ENCODE data around the gene CLEC4A.
"Not testable (repeated sequence)": the region's sequence is repeated elsewhere in the genome, so short reads cannot be mapped to it uniquely, and the experiment has no call there.

CLEC4A gene

DNA sequence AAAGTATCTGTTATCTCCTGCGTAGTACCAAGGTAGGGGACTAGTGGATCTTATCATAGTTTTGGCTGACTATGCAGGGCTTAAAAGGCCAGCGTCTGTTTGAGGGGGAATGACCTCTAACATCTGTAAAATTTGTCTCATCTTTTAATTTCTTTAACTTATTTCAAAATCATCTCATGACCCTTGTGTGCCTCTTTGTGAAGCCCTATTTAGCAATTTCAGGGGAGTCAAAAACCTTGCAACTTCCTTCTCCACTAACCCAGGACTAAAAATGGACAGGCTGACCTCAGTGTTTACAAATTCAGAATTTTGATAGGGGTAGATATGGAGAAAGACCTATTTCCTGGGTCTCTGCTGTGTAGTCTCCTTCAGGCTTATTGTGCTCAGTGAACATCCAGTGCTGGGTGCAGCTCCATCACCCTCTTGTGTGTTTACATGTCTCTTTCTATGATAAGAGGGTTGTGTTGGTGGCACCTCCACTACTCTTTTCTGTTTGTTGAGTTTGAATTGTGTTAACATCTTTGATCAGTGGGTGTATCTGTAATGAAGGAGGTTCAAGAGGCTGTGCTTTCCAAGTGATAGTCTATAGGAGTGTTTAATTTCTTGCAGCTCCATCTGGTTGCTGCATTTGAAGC, 27.0 kb upstream of the CLEC4A start:
- H3K36me3 Mint-ChIP-seq (ENCODE audit: low read depth): peaks cover 48% of the 10 kb centered on the region
- no peaks in the 10 kb centered on the region for H3K9me3 Mint-ChIP-seq
- H3K27me3 Mint-ChIP-seq: no peaks in the 10 kb centered on the region
- H3K27ac Mint-ChIP-seq: no peak overlapping the region
- no peak overlapping the region for H3K4me3 Mint-ChIP-seq
- ATAC-seq: no peak
- H3K4me1 Mint-ChIP-seq: peaks cover 3% of the 10 kb centered on the region
- no peak for DNase-seq

DNA sequence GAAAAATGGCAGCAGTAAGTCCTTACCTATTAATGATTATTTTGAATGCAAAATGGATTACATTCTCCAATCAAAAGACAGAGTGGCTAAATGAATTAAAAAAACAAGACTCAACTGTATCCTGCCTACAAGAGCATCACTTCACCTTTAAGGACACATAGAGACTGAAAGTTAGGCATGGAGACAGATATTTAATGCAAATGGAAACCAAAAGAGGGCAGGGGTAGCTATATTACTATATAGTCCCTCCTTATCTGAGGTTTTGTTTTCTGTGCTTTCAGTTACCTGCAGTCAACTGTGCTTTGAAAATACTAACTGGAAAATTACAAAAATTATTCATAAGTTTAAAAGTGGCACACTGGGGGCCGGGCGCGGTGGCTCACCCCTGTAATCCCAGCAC, 24.2 kb upstream of the CLEC4A start:
- H3K27ac Mint-ChIP-seq: peak overlapping the region; percentile 16
- peaks cover 33% of the 10 kb centered on the region for H3K36me3 Mint-ChIP-seq (ENCODE audit: low read depth)
- no peaks in the 10 kb centered on the region for H3K9me3 Mint-ChIP-seq
- peaks cover 3% of the 10 kb centered on the region for H3K4me1 Mint-ChIP-seq
- ATAC-seq (no peak), DNase-seq (no peak)
- H3K27me3 Mint-ChIP-seq: no peaks in the 10 kb centered on the region
- no peak overlapping the region for H3K4me3 Mint-ChIP-seq

DNA sequence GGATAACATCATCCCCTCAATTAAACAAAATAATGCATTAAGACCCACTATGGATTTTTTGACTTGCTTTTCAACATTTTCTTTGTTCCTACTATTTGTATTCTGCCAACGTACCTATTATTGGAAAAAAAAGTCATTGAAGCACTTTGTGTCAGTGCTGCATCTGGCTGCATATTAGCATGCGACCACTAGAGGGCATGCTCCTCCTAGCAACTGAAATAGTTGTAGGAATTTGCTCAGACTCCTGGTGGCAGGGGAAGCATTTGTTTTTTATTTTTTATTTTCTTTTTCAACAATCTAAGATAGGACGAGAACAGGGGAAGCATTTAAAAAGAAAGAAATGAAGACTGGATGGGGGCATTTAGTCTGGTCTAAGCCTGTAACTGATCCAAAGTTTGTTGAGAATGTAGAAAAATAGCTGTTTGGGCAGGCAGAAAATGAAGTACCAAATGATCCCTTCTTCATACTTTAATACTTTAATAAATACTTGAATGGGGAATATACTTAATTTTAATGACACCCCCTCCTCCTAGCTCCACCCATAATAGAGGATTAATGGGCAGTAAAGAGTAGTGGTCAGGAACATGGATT, 14.5 kb upstream of the CLEC4A start:
- Mint-ChIP-seq H3K9me3 (no peaks in the 10 kb centered on the region), H3K36me3 (ENCODE audit: low read depth) (peaks cover 21% of the 10 kb centered on the region), H3K27me3 (no peaks in the 10 kb centered on the region), H3K27ac (peak overlapping the region; percentile 65), H3K4me1 (peaks cover 4% of the 10 kb centered on the region), H3K4me3 (no peak overlapping the region)
- ATAC-seq: no peak
- DNase-seq: peak; percentile 78

DNA sequence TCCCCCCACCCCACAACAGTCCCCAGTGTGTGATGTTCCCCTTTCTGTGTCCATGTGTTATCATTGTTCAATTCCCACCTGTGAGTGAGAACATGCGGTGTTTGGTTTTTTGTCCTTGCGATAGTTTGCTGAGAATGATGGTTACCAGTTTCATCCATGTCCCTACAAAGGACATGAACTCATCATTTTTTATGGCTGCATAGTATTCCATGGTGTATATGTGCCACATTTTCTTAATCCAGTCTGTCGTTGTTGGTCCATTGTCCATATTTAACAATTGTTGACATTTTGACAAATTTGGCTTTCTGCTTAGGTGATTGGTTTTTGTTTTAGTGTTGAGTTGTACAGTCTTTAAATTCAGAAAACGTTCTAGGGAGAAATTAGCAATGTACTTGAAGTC, 10.3 kb upstream of the CLEC4A start:
- DNase-seq, H3K9me3 Mint-ChIP-seq, H3K4me3 Mint-ChIP-seq: not testable (repeated sequence)

DNA sequence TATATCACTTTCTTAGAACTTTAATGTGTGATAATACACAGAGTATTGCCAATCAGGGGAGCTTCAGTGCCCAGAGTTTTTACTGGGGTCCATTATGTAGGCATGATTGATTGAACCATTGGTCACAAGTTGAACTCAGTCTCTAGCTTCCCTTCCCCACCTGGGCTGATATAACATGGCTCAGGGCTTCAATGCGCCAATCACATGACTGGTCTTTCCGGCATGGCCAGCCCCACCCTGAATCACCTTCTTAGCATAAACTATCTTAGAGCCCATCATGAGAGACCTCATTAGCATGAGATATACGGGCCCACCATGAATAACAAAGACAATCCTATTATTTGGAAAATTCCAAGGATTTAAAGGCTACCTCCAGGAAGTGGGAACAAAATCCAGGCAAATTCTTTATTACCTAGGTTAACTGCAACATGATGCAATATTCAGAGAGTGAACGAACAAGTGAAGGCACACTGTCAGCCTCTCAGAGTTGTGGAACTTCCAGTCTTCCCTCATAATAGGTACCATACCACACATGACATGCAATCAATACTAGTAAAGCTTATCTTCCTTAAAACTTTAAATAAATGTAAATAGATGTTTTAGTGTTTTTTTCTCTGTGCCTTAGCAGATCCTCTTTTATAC, 3.2 kb upstream of the CLEC4A start:
- H3K4me1 Mint-ChIP-seq: peaks cover 4% of the 10 kb centered on the region
- ATAC-seq: no peak
- no peak overlapping the region for H3K27ac Mint-ChIP-seq
- H3K27me3 Mint-ChIP-seq: no peaks in the 10 kb centered on the region
- no peaks in the 10 kb centered on the region for H3K9me3 Mint-ChIP-seq
- DNase-seq: no peak
- H3K36me3 Mint-ChIP-seq (ENCODE audit: low read depth): peaks cover 2% of the 10 kb centered on the region
- no peak overlapping the region for H3K4me3 Mint-ChIP-seq

More for the DNA sequence above, 10.3 kb upstream of the CLEC4A start:
- H3K27ac Mint-ChIP-seq; H3K36me3 Mint-ChIP-seq (ENCODE audit: low read depth); H3K27me3 Mint-ChIP-seq; H3K4me1 Mint-ChIP-seq; ATAC-seq: not testable (repeated sequence)

DNA sequence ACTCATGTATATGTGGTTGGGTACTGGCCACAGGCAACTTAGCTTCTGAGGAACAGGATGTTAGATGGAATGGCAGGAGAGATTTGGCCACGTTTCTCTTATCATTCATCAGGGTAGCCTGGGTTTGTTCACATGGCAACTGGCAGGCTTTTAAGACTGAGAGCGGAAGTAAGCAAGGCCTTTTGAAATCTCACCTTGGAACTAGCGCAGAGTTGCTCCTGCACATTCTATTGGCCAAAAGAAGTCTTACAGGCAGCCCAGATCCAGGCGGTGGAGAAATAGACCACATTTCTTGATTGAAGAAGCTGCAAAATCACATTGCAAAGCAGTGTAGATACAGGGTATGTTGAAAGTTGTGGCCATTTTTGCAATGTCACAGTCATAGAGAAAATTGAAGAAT, 3.7 kb downstream of the CLEC4A start:
- Mint-ChIP-seq H3K4me1 (peaks cover 18% of the 10 kb centered on the region), H3K9me3 (no peaks in the 10 kb centered on the region), H3K4me3 (no peak overlapping the region), H3K27me3 (no peaks in the 10 kb centered on the region), H3K36me3 (ENCODE audit: low read depth) (peaks cover 5% of the 10 kb centered on the region), H3K27ac (no peak overlapping the region)
- DNase-seq (no peak), ATAC-seq (peak; percentile 20)

DNA sequence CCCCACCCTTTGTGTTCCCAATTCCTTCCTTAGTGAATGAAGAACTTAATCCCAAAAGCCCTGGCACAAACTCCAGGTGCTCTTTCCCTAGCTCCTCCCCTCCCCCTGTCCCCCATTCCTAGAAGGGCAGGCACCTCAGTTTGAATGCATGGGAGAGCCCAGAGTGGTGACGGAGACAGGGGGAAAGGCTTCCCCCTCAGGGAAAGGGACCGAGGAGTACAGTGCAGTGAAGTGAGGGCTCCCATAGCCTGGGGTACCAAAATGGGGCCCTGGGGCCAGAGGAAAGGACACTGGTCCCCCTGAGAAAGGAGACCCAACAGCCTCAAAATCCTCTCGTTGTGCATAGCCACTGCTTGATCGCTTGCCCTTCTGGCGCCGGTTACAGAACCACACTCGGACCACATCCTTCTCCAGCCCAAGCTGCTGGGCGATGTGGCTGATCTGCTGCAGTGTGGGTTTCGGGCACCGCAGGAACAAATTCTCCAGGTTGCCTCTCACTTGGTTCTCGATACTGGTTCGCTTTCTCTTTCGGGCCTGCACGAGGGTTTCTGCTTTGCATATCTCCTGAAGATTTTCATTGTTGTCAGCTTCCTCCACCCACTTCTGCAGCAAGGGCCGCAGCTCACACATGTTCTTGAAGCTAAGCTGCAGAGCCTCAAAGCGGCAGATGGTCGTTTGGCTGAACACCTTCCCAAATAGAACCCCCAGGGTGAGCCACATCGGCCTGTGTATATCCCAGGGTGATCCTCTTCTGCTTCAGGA, 10.4 kb downstream of the CLEC4A start:
- not testable (repeated sequence) for H3K27me3 Mint-ChIP-seq

DNA sequence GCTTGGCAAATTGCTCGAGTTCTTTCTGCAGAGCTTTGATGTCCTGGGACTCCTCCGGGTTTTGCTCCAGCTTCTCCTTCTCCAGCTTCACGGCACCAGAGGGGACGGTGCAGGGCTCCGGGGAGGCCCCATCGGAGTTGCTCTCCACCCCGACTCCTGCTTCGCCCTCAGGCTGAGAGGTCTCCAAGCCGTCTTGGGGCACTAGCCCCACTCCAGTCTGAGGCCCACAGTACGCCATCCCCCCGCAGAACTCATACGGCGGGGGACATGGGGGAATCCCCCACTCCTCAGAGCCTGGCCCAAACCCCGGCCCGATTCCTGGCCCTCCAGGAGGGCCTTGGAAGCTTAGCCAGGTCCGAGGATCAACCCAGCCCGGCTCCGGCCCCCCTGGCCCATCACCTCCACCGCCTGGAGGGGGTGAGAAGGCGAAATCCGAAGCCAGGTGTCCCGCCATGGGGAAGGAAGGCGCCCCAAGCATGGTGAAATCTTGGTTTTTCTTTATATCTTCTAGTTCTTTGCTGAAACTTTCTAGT, 11.0 kb downstream of the CLEC4A start:
- H3K9me3 Mint-ChIP-seq; DNase-seq; H3K4me1 Mint-ChIP-seq; H3K27me3 Mint-ChIP-seq; H3K27ac Mint-ChIP-seq; ATAC-seq; H3K4me3 Mint-ChIP-seq; H3K36me3 Mint-ChIP-seq (ENCODE audit: low read depth): not testable (repeated sequence)

More for the DNA sequence above, 10.4 kb downstream of the CLEC4A start:
- DNase-seq; H3K27ac Mint-ChIP-seq; H3K9me3 Mint-ChIP-seq; H3K36me3 Mint-ChIP-seq (ENCODE audit: low read depth); H3K4me1 Mint-ChIP-seq; H3K4me3 Mint-ChIP-seq: not testable (repeated sequence)
- peak; percentile 36 for ATAC-seq

DNA sequence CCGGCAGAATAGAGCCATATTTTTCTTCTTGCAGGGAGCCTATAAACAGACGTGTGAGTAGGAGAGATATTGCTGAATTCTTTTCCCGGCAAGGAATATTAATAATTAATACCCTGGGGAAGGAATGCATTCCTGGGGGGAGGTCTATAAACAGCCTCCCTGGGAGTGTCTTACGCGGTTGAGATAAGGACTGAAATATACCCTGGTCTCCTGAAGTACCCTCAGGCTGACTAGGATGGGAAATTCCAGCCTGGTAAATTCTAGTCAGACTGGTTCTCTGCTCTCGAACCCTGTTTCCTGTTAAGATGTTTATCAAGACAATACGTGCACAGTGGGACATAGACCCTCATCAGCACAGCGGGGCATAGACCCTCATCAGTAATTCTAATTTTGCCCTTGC, 18.2 kb downstream of the CLEC4A start:
- H3K27ac Mint-ChIP-seq, H3K9me3 Mint-ChIP-seq, H3K27me3 Mint-ChIP-seq, DNase-seq, H3K4me3 Mint-ChIP-seq, H3K4me1 Mint-ChIP-seq, ATAC-seq: not testable (repeated sequence)
- H3K36me3 Mint-ChIP-seq (ENCODE audit: low read depth): peaks cover 21% of the 10 kb centered on the region

DNA sequence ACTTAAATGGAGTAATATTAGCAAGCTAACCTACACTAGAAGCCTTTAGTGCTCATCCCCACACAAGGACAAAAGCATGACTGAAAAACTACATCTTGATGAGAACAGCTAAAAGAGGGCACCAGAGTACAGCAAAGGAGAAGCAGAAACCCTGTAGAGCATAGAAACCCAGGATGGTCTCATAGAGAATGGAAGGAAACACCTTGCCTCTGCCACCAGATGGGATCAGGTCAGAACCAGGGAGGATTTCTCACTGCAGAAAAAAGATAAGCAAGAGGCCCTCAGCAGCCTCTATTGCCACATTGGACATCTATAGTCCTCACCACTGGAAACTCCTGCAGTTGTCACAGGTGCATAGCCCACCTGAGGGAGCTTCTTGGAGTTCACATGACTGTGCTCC, 19.8 kb downstream of the CLEC4A start:
- H3K4me1 Mint-ChIP-seq: no peaks in the 10 kb centered on the region
- peaks cover 4% of the 10 kb centered on the region for H3K27me3 Mint-ChIP-seq
- H3K9me3 Mint-ChIP-seq: peaks cover 9% of the 10 kb centered on the region
- H3K27ac Mint-ChIP-seq: no peak overlapping the region
- no peak for DNase-seq
- peaks cover 19% of the 10 kb centered on the region for H3K36me3 Mint-ChIP-seq (ENCODE audit: low read depth)
- no peak overlapping the region for H3K4me3 Mint-ChIP-seq
- ATAC-seq: no peak

DNA sequence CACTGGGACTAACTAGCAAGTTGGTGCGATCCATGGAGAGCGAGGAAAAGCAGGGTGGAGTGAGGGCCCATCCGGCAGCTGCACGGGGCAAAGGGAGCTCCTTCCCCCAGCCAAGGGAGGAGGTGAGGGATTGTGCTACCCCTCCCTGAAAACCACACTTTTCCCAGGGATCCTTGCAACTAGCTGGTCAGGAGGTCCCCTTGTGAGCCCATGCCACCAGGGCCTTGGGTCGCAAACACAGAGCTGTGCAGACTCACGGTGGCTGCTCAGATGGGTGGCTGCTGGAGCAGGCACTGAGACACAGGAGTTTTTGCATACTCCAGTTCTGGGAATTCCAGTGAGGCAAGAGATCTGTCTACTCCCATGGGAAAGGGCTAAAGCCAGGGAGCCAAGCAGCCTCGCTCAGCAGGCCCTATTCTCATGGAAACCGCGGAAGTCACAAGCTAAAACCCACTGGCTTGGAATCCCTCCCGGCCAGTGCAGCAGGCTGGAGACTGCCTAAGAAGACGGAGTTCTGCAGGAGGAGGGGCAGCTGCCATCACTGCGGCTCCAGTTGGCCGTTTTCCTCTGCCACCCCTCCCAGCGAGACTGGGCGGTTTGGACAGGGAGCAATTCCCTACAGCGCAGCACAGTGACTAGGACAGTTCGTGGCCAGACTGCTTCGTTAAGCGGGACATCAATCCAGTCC, 22.5 kb downstream of the CLEC4A start:
- DNase-seq (no peak), ATAC-seq (no peak)
- Mint-ChIP-seq H3K27ac (no peak overlapping the region), H3K4me1 (no peaks in the 10 kb centered on the region), H3K4me3 (no peak overlapping the region), H3K9me3 (peaks cover 9% of the 10 kb centered on the region), H3K36me3 (ENCODE audit: low read depth) (peaks cover 12% of the 10 kb centered on the region), H3K27me3 (peaks cover 4% of the 10 kb centered on the region)

DNA sequence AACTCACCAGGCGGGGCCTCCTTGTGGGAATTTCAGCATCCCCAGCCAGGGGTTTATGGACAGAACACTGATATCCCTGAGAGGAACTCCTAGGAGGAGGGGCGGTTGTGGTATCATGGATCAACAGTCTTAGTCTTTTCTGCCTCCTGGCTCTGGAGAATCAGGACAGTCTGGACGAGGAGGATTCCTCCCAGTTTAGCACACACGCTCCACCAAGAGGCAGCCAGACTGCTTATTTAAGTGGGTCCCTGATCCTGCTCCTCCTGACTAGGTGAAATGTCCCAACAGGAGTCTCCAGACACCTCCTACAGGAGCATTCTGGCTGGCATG, 23.0 kb downstream of the CLEC4A start:
- no peaks in the 10 kb centered on the region for H3K4me1 Mint-ChIP-seq
- peaks cover 4% of the 10 kb centered on the region for H3K27me3 Mint-ChIP-seq
- ATAC-seq (no peak), DNase-seq (no peak)
- H3K4me3 Mint-ChIP-seq: no peak overlapping the region
- H3K27ac Mint-ChIP-seq: no peak overlapping the region
- peaks cover 8% of the 10 kb centered on the region for H3K36me3 Mint-ChIP-seq (ENCODE audit: low read depth)
- peaks cover 6% of the 10 kb centered on the region for H3K9me3 Mint-ChIP-seq

DNA sequence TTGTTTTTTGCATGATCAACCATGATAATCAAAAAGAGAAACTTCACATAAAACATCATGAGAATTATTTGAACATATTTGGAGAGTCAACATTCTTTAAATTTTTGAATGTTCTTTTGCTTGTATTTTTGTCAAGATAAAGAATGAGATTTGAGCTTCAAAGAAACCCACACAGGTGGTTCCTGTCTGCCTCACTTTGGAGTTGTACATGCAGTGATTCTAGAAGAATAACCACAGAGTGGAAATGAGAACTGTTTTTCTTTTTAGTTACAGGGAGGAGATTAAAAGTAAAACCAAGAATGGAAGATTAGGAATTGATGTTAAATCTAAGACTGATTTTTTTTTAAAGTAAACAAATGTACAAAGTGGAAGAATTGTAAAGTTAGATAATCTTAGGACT, 31.1 kb downstream of the CLEC4A start:
- H3K36me3 Mint-ChIP-seq (ENCODE audit: low read depth): no peaks in the 10 kb centered on the region
- H3K9me3 Mint-ChIP-seq: no peaks in the 10 kb centered on the region
- H3K27ac Mint-ChIP-seq: no peak overlapping the region
- DNase-seq: no peak
- peaks cover 2% of the 10 kb centered on the region for H3K27me3 Mint-ChIP-seq
- no peak overlapping the region for H3K4me3 Mint-ChIP-seq
- H3K4me1 Mint-ChIP-seq: peaks cover 32% of the 10 kb centered on the region
- no peak for ATAC-seq

DNA sequence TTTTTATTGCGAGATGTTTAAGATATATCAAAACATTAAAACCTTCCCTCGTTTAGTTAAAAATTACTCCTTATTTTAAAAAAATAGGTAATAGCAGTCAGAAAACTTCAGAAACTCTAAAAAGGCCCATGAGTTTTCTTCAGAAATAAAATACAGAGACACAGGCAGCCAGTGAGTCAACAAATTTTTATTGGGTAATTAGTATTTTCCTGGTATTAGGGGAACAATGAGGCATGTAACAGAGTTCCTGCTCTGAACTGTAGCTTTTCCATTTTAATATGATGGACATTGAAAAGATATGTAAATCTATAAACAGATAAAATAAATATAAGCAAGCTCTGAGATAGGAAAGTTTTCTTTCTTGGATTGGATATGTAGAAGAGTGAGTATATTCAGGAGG, 33.0 kb downstream of the CLEC4A start:
- Mint-ChIP-seq H3K4me3 (no peak overlapping the region), H3K27me3 (peaks cover 2% of the 10 kb centered on the region), H3K36me3 (ENCODE audit: low read depth) (no peaks in the 10 kb centered on the region), H3K9me3 (no peaks in the 10 kb centered on the region), H3K27ac (no peak overlapping the region), H3K4me1 (peaks cover 32% of the 10 kb centered on the region)
- no peak for DNase-seq
- ATAC-seq: no peak

All from activated naive CD8-positive, alpha-beta T cell treated with anti-CD3 and anti-CD28 coated beads, Interleukin-2, amount 50 U/mL, for 24 hours (primary cell).